NB4 (cell line): Measurements from ENCODE around the gene RHO.

Experiments used
- MYC ChIP-seq: IDR thresholded peaks from 2 replicates; pipeline ENCODE4 v1.6.1; 2011; ENCODE audit warnings: low read depth, low read length
- POLR2A ChIP-seq: IDR thresholded peaks from 2 replicates; pipeline ENCODE4 v1.6.1; 2011; ENCODE audit warnings: mild to moderate bottlenecking; ENCODE audit not compliant: insufficient read length; ENCODE audit errors: extremely low read depth
- TF ChIP-seq, protein P1 (sequence below): IDR thresholded peaks from one replicate; pipeline ENCODE4 v1.5.1; 2012; ENCODE audit warnings: low read depth, low read length

DNA sequence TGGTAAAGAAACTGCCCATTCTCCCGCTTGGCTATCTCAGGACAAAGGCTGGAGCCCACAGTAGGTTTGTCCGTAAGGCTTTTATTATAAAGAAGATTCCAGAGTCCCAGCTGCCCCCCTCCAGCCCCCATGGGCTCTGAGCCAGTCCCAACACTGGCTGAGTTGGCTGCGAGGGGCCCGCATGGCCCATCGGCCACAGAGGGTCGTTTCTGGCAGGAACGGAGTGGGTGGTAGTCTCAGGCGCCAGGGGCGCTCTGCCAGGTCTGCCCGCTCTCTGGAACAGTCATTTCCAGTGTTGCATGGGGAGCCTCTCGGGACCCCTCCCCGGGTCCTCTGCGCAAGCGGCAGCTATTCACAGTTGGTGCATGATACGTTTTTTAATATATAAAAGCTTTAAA, 26.7 kb downstream of the RHO start:
- TF ChIP-seq, protein P1, sequence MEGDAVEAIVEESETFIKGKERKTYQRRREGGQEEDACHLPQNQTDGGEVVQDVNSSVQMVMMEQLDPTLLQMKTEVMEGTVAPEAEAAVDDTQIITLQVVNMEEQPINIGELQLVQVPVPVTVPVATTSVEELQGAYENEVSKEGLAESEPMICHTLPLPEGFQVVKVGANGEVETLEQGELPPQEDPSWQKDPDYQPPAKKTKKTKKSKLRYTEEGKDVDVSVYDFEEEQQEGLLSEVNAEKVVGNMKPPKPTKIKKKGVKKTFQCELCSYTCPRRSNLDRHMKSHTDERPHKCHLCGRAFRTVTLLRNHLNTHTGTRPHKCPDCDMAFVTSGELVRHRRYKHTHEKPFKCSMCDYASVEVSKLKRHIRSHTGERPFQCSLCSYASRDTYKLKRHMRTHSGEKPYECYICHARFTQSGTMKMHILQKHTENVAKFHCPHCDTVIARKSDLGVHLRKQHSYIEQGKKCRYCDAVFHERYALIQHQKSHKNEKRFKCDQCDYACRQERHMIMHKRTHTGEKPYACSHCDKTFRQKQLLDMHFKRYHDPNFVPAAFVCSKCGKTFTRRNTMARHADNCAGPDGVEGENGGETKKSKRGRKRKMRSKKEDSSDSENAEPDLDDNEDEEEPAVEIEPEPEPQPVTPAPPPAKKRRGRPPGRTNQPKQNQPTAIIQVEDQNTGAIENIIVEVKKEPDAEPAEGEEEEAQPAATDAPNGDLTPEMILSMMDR = no peak
- TF ChIP-seq MYC (no peak), POLR2A (no peak)
